DND-41 (cell line): Measurements from ENCODE around the gene OSR1.

ENCODE experiments used
- EZH2 ChIP-seq: IDR thresholded peaks from 3 replicates; pipeline ENCODE4 v1.6.1; 2012; ENCODE audit warnings: borderline replicate concordance, low read depth, mild to moderate bottlenecking, moderate library complexity, low read length, inconsistent platforms; ENCODE audit not compliant: severe bottlenecking
- TF ChIP-seq, protein P1 (sequence below): IDR thresholded peaks from 2 replicates; pipeline ENCODE4 v1.5.1; 2012; ENCODE audit warnings: borderline replicate concordance, low read length, moderate library complexity, mild to moderate bottlenecking; ENCODE audit not compliant: poor library complexity, severe bottlenecking; ENCODE audit errors: extremely low read depth

DNA sequence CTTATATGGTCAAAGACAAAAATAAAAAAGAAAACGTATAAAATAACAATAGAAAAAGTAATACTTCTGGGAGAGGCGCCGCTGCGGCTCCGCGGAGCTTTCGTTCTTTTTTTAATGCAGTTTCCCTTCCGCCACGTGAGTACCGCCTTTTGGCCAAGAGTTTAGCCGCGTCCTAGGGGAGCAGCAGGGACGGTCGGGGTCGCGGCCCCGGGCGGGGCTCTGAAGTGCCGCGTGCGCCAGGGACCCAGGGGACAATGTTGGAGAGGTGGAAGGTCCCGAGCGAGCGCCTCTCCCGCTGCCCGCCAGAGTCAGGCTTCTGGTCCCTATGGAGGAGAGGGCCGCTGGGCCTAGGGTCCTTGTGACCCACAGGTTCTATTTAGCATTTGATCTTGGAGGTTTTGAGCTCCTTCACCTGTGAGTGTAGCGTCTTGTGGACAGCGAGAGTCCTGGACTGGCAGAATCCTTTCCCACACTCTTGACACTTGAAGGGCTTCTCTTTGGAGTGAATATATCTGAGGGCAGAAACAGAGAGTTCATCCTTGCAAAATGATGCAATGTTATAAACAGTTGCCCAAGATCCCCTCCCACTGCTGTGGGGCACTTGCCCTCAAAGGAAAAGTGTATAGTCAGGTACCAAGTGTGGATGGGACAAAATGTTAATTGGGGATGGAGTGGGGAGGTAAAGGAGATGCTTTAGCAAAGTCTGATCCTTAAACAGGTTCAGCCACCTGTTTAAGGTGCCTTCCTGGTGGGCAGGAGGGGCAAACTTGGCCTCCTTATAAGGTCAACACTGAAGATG lies 6.3 kb downstream of the OSR1 start:
- TF ChIP-seq, protein P1, sequence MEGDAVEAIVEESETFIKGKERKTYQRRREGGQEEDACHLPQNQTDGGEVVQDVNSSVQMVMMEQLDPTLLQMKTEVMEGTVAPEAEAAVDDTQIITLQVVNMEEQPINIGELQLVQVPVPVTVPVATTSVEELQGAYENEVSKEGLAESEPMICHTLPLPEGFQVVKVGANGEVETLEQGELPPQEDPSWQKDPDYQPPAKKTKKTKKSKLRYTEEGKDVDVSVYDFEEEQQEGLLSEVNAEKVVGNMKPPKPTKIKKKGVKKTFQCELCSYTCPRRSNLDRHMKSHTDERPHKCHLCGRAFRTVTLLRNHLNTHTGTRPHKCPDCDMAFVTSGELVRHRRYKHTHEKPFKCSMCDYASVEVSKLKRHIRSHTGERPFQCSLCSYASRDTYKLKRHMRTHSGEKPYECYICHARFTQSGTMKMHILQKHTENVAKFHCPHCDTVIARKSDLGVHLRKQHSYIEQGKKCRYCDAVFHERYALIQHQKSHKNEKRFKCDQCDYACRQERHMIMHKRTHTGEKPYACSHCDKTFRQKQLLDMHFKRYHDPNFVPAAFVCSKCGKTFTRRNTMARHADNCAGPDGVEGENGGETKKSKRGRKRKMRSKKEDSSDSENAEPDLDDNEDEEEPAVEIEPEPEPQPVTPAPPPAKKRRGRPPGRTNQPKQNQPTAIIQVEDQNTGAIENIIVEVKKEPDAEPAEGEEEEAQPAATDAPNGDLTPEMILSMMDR = no peak
- TF ChIP-seq EZH2 = no peak
